ENCODE results near the gene PCGF6.
"Not testable (repeated sequence)": the region's sequence is repeated elsewhere in the genome, so short reads cannot be mapped to it uniquely, and the experiment has no call there.

The PCGF6 gene

GRCh38 chr10:103367782-103368518 lies 17.0 kb upstream of the PCGF6 start, which contains the start of gene TAF5:
Gene TAF5, plus strand, starts transcription at chr10:103367976. Its CDS starts 14 bp downstream, at chr10:103367990.
- Histone ChIP-seq H2AFZ (ENCODE audit: low read length, unreplicated experiment) (peak within 1 kb of the TSS; percentile 30), H3K36me3 (ENCODE audit: insufficient read depth, low read length) (no peaks in the 10 kb centered on the region), H3K79me2 (ENCODE audit: control insufficient read depth, insufficient read depth, low read length, unreplicated experiment) (peaks cover 20% of the 10 kb centered on the region), H3K27ac (ENCODE audit: low read depth, low read length) (peak within 1 kb of the TSS; percentile 41), H3K4me1 (ENCODE audit: control insufficient read depth, insufficient read depth, low read length, unreplicated experiment) (no peaks in the 10 kb centered on the region), H3K4me3 (ENCODE audit: low read depth, low read length) (peak within 1 kb of the TSS; percentile 91), H3K27me3 (ENCODE audit: insufficient read depth, low read length) (no peaks in the 10 kb centered on the region)

DNA sequence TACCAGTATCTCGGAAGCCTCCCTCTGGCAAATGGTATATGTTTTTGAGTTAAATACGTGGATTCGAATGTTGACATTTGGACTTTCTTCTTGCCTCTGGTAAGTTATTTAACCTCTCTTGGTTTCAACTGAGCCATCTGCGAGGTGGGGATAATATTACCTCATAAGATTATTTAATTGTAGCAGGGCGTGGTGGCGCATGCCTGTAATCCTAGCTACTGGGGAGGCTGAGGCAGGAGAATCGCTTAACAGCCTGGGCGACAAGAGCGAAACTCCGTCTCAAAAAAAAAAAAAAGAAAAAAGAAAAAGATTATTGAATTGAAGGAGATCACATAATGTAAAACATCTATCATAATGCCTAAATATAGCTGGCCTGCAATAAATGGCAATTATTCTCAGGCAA lies 16.4 kb upstream of the PCGF6 start:
- Histone ChIP-seq H3K4me3 (ENCODE audit: low read depth, low read length) (peak overlapping the region; percentile 91), H2AFZ (ENCODE audit: low read length, unreplicated experiment) (peak overlapping the region; percentile 6), H3K79me2 (ENCODE audit: control insufficient read depth, insufficient read depth, low read length, unreplicated experiment) (peaks cover 20% of the 10 kb centered on the region), H3K27me3 (ENCODE audit: insufficient read depth, low read length) (no peaks in the 10 kb centered on the region), H3K27ac (ENCODE audit: low read depth, low read length) (peak overlapping the region; percentile 41), H3K4me1 (ENCODE audit: control insufficient read depth, insufficient read depth, low read length, unreplicated experiment) (no peaks in the 10 kb centered on the region), H3K36me3 (ENCODE audit: insufficient read depth, low read length) (no peaks in the 10 kb centered on the region)

DNA sequence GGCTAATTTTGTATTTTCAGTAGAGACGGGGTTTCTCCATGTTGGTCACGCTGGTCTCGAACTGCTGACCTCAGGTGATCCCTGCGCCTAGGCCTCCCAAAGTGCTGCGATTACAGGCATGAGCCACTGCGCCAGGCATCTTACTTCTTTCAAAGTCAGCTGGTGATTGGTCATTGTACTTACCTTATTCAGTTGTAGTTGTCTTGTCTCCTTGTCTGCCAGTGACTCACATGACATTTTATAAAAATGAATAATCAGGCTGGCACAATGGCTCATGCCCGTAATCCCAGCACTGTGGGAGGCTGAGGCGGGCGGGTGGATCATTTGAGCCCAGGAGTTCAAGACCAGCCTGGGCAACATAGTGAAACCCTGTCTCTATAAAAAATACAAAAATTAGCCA lies 9.9 kb upstream of the PCGF6 start:
- not testable (repeated sequence) for H3K4me3 ChIP-seq (ENCODE audit: low read depth, low read length); H3K36me3 ChIP-seq (ENCODE audit: insufficient read depth, low read length); H3K27ac ChIP-seq (ENCODE audit: low read depth, low read length); H3K4me1 ChIP-seq (ENCODE audit: control insufficient read depth, insufficient read depth, low read length, unreplicated experiment); H2AFZ ChIP-seq (ENCODE audit: low read length, unreplicated experiment); H3K79me2 ChIP-seq (ENCODE audit: control insufficient read depth, insufficient read depth, low read length, unreplicated experiment); H3K27me3 ChIP-seq (ENCODE audit: insufficient read depth, low read length)

DNA sequence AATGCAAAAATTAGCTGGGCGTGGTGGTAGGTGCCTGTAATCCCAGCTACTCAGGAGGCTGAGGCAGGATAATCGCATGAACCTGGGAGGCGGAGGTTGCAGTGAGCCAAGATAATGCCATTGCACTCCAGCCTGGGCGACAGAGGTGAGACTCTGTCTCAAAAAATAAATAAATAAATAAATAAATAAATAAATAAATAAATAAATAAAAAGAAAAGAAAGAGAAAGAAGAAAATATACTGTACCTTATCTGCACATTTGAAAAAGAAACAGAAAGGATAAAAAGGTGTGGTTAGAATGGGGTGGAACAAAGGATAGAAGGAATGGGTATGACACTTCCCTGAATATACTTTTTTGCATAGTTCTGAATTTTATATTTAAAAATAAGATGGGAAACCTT lies 8.6 kb upstream of the PCGF6 start:
- H3K4me1 ChIP-seq (ENCODE audit: control insufficient read depth, insufficient read depth, low read length, unreplicated experiment); H3K4me3 ChIP-seq (ENCODE audit: low read depth, low read length); H3K27ac ChIP-seq (ENCODE audit: low read depth, low read length); H2AFZ ChIP-seq (ENCODE audit: low read length, unreplicated experiment); H3K79me2 ChIP-seq (ENCODE audit: control insufficient read depth, insufficient read depth, low read length, unreplicated experiment); H3K36me3 ChIP-seq (ENCODE audit: insufficient read depth, low read length); H3K27me3 ChIP-seq (ENCODE audit: insufficient read depth, low read length): not testable (repeated sequence)

- no peak overlapping the region for H3K27ac ChIP-seq (ENCODE audit: low read depth, low read length)
- no peaks in the 10 kb centered on the region for H3K36me3 ChIP-seq (ENCODE audit: insufficient read depth, low read length)
- no peak overlapping the region for H2AFZ ChIP-seq (ENCODE audit: low read length, unreplicated experiment)
- peaks cover 5% of the 10 kb centered on the region for H3K4me1 ChIP-seq (ENCODE audit: control insufficient read depth, insufficient read depth, low read length, unreplicated experiment)
- H3K79me2 ChIP-seq (ENCODE audit: control insufficient read depth, insufficient read depth, low read length, unreplicated experiment) = peaks cover 3% of the 10 kb centered on the region
- no peak overlapping the region for H3K4me3 ChIP-seq (ENCODE audit: low read depth, low read length)
- no peaks in the 10 kb centered on the region for H3K27me3 ChIP-seq (ENCODE audit: insufficient read depth, low read length)
Observed at GRCh38 chr10:103355906-103356599, 5.1 kb upstream of the PCGF6 start.

DNA sequence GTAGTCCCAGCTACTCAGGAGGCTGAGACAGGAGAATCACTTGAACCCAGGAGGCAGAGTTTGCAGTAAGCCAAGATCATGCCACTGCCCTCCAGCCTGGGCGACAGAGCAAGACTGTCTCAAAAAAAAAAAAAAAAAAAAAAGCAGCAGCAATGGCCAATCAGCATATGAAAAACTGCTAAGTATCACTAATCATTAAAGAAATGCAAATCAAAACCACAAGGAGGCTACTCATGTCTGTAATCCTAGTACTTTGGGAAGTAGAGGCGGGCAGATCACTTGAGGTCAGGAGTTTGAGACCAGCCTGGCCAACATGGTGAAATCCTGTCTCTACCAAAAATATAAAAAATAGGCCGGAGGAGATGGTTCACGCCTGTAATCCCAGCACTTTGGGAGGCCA lies 3.6 kb upstream of the PCGF6 start:
- H3K79me2 ChIP-seq (ENCODE audit: control insufficient read depth, insufficient read depth, low read length, unreplicated experiment) = peaks cover 14% of the 10 kb centered on the region
- H3K27me3 ChIP-seq (ENCODE audit: insufficient read depth, low read length); H3K4me3 ChIP-seq (ENCODE audit: low read depth, low read length); H3K27ac ChIP-seq (ENCODE audit: low read depth, low read length); H3K4me1 ChIP-seq (ENCODE audit: control insufficient read depth, insufficient read depth, low read length, unreplicated experiment); H3K36me3 ChIP-seq (ENCODE audit: insufficient read depth, low read length); H2AFZ ChIP-seq (ENCODE audit: low read length, unreplicated experiment): not testable (repeated sequence)

DNA sequence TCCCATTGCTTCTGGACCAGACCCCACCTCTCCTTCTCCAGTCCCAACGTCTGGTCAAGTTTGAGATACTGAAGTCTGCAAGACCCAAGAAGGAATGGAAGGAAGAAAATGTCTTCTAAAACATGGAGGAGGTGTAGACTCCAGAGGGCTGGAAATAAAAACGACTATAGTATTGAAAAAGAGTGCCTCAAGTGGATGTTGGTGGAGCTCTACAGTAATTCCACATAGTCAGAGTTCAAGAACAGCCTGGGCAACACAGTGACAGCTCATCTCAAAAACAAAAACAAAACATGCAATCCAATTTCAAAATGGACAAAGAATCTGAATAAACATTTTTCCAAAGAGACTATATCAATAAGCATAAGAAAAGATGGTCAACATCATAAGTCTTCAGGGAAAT lies 2.3 kb upstream of the PCGF6 start:
- Histone ChIP-seq H3K36me3 (ENCODE audit: insufficient read depth, low read length) (no peaks in the 10 kb centered on the region), H3K79me2 (ENCODE audit: control insufficient read depth, insufficient read depth, low read length, unreplicated experiment) (peaks cover 20% of the 10 kb centered on the region), H3K4me3 (ENCODE audit: low read depth, low read length) (no peak overlapping the region), H3K4me1 (ENCODE audit: control insufficient read depth, insufficient read depth, low read length, unreplicated experiment) (peaks cover 5% of the 10 kb centered on the region), H2AFZ (ENCODE audit: low read length, unreplicated experiment) (no peak overlapping the region), H3K27me3 (ENCODE audit: insufficient read depth, low read length) (no peaks in the 10 kb centered on the region), H3K27ac (ENCODE audit: low read depth, low read length) (no peak overlapping the region)

DNA sequence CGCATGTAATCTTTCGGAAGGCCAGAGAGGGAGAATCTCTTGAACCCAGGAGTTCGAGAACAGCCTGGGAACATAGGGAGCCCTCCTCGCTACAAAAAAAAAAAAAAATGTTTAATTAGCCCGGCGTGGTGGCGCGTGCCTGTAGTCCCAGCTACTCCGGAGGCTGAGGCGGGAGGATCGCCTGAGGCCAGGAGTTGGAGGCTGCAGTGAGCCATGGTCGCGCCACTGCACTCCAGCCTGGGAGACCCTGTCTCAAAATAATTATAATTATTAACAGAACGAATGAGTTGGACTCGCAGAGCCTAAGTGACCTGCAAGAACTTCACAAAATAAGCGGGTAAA lies 794 bp downstream of the PCGF6 start:
- H3K79me2 ChIP-seq (ENCODE audit: control insufficient read depth, insufficient read depth, low read length, unreplicated experiment) = peaks cover 24% of the 10 kb centered on the region
- H3K4me3 ChIP-seq (ENCODE audit: low read depth, low read length) = peak overlapping the region; percentile 91
- H2AFZ ChIP-seq (ENCODE audit: low read length, unreplicated experiment) = peak overlapping the region; percentile 93
- H3K27me3 ChIP-seq (ENCODE audit: insufficient read depth, low read length) = no peaks in the 10 kb centered on the region
- H3K36me3 ChIP-seq (ENCODE audit: insufficient read depth, low read length) = peaks cover 16% of the 10 kb centered on the region
- H3K4me1 ChIP-seq (ENCODE audit: control insufficient read depth, insufficient read depth, low read length, unreplicated experiment) = peaks cover 5% of the 10 kb centered on the region
- peak overlapping the region; percentile 49 for H3K27ac ChIP-seq (ENCODE audit: low read depth, low read length)

- Histone ChIP-seq H3K4me3 (ENCODE audit: low read depth, low read length) (no peak overlapping the region), H3K27me3 (ENCODE audit: insufficient read depth, low read length) (no peaks in the 10 kb centered on the region), H3K4me1 (ENCODE audit: control insufficient read depth, insufficient read depth, low read length, unreplicated experiment) (no peaks in the 10 kb centered on the region), H3K79me2 (ENCODE audit: control insufficient read depth, insufficient read depth, low read length, unreplicated experiment) (no peaks in the 10 kb centered on the region), H2AFZ (ENCODE audit: low read length, unreplicated experiment) (no peak overlapping the region), H3K27ac (ENCODE audit: low read depth, low read length) (no peak overlapping the region), H3K36me3 (ENCODE audit: insufficient read depth, low read length) (peaks cover 10% of the 10 kb centered on the region)
Observed at GRCh38 chr10:103336370-103336769, 14.6 kb downstream of the PCGF6 start.

DNA sequence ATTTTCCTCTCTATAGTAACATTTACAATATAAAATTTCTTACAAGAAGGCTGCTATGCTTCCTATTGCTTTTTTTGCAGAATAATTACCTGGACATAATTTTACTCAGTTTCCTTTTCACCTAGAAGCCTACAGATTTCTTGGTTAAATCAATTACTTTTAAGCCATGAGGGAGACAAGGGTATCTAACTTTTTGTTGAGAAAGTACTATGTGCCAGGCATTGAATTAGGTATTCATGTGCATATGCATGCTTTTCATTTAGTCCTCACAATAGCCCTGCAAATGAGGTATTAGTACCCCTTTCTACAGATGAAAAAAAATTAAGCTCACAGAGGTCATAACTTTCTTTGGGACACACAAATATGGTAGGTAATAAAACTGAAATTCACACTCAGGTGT lies 16.4 kb downstream of the PCGF6 start:
- Histone ChIP-seq H3K4me1 (ENCODE audit: control insufficient read depth, insufficient read depth, low read length, unreplicated experiment) (no peaks in the 10 kb centered on the region), H3K4me3 (ENCODE audit: low read depth, low read length) (no peak overlapping the region), H3K27ac (ENCODE audit: low read depth, low read length) (no peak overlapping the region), H3K79me2 (ENCODE audit: control insufficient read depth, insufficient read depth, low read length, unreplicated experiment) (no peaks in the 10 kb centered on the region), H3K36me3 (ENCODE audit: insufficient read depth, low read length) (peaks cover 14% of the 10 kb centered on the region), H3K27me3 (ENCODE audit: insufficient read depth, low read length) (no peaks in the 10 kb centered on the region), H2AFZ (ENCODE audit: low read length, unreplicated experiment) (no peak overlapping the region)

DNA sequence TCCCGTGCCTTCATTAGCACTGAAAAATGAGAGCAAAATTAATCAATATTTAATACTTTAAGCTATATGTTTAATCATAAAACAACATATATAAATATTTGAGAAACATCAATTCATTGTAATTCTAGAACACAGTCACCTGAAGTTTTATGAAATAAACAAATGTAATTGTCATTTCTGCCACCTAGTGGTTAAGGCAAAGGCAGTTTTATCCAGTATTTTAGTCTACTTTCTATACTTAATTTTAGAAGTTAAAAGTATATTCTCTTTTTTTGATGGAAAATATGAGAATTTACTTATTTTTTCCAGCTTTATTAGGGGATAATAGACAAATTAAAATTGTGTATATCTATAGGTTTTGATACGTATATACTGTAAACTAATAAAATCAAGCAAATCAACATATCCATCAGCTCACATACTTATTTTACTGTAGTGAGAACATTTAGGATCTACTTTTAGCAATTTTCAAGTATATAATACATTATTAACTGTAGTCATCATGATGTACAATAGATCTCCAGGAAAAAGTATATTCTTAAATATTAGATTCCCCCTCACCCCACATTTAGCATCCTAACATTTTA lies 16.9 kb downstream of the PCGF6 start:
- Histone ChIP-seq H3K27ac (ENCODE audit: low read depth, low read length) (no peak overlapping the region), H3K36me3 (ENCODE audit: insufficient read depth, low read length) (peaks cover 11% of the 10 kb centered on the region)

More for the DNA sequence above, 16.9 kb downstream of the PCGF6 start:
- no peaks in the 10 kb centered on the region for H3K4me1 ChIP-seq (ENCODE audit: control insufficient read depth, insufficient read depth, low read length, unreplicated experiment)
- H2AFZ ChIP-seq (ENCODE audit: low read length, unreplicated experiment) = no peak overlapping the region
- H3K79me2 ChIP-seq (ENCODE audit: control insufficient read depth, insufficient read depth, low read length, unreplicated experiment) = no peaks in the 10 kb centered on the region
- no peak overlapping the region for H3K4me3 ChIP-seq (ENCODE audit: low read depth, low read length)
- H3K27me3 ChIP-seq (ENCODE audit: insufficient read depth, low read length) = no peaks in the 10 kb centered on the region

All from ACC112 (cell line).